Astrocyte (in vitro differentiated cells and primary cell): ENCODE results near the gene TTLL7. TPM values are rescaled to one million over a fixed set of nuclear protein-coding genes. Genes with fewer than 3 reads are reported as not detected.

Experiments used
- DNase-seq: peaks from one replicate; pipeline ENCODE4 v3.0.0-alpha.2; 2010; ENCODE audit warnings: low read depth
- FAIRE-seq: peaks from 2 replicates; lab custom pipeline; 2011; peaks lifted over from hg19 to GRCh38; lab: Jason Lieb, UNC
- H2AFZ ChIP-seq: 2 replicates; pipeline ENCODE4 v1.6.0; 2012; ENCODE audit warnings: low read depth, low read length, inconsistent platforms
- H3K27ac ChIP-seq: 2 replicates; pipeline ENCODE4 v1.5.1; 2011; ENCODE audit warnings: low read depth, low read length, inconsistent platforms
- H3K27me3 ChIP-seq: 2 replicates; pipeline ENCODE4 v1.6.0; 2011; ENCODE audit warnings: low read length, inconsistent platforms; ENCODE audit not compliant: insufficient read depth
- H3K36me3 ChIP-seq: 2 replicates; pipeline ENCODE4 v1.5.1; 2011; ENCODE audit warnings: low read length, inconsistent platforms; ENCODE audit not compliant: insufficient read depth
- H3K4me1 ChIP-seq: 2 replicates; pipeline ENCODE4 v1.5.1; 2011; ENCODE audit warnings: low read length, inconsistent platforms; ENCODE audit not compliant: insufficient read depth
- H3K4me2 ChIP-seq: 2 replicates; pipeline ENCODE4 v1.6.0; 2012; ENCODE audit warnings: low read length, inconsistent platforms
- H3K4me3 ChIP-seq: 2 replicates; pipeline ENCODE4 v1.5.1; 2011; ENCODE audit warnings: low read depth, mild to moderate bottlenecking, low read length, inconsistent platforms; ENCODE audit not compliant: insufficient read depth
- H3K79me2 ChIP-seq: 2 replicates; pipeline ENCODE4 v1.6.0; 2012; ENCODE audit warnings: mild to moderate bottlenecking, low read length, inconsistent platforms; ENCODE audit not compliant: insufficient read depth
- H3K9ac ChIP-seq: 2 replicates; pipeline ENCODE4 v1.6.0; 2012; ENCODE audit warnings: mild to moderate bottlenecking, low read length, inconsistent platforms
- H3K9me3 ChIP-seq: 2 replicates; pipeline ENCODE4 v1.5.1; 2012; ENCODE audit warnings: low read depth, mild to moderate bottlenecking, low read length, inconsistent platforms; ENCODE audit not compliant: insufficient read depth
- H4K20me1 ChIP-seq: 2 replicates; pipeline ENCODE4 v1.6.0; 2012; ENCODE audit warnings: low read length, inconsistent platforms; ENCODE audit not compliant: insufficient read depth
- H3K27ac Mint-ChIP-seq: one replicate; pipeline ENCODE4 v1.8.0; 2021; ENCODE audit warnings: mild to moderate bottlenecking, mixed read lengths; ENCODE audit not compliant: unreplicated experiment
- H3K27me3 Mint-ChIP-seq: one replicate; pipeline ENCODE4 v1.8.0; 2021; ENCODE audit warnings: low read depth, mixed read lengths; ENCODE audit not compliant: unreplicated experiment
- H3K36me3 Mint-ChIP-seq: one replicate; pipeline ENCODE4 v1.8.0; 2021; ENCODE audit warnings: low read depth, mixed read lengths; ENCODE audit not compliant: unreplicated experiment
- H3K4me1 Mint-ChIP-seq: one replicate; pipeline ENCODE4 v1.8.0; 2021; ENCODE audit warnings: low read depth, mixed read lengths; ENCODE audit not compliant: unreplicated experiment
- H3K4me3 Mint-ChIP-seq: one replicate; pipeline ENCODE4 v1.8.0; 2021; ENCODE audit warnings: mild to moderate bottlenecking, moderate library complexity, mixed read lengths; ENCODE audit not compliant: unreplicated experiment
- H3K9me3 Mint-ChIP-seq: one replicate; pipeline ENCODE4 v1.8.0; 2021; ENCODE audit warnings: mild to moderate bottlenecking, mixed read lengths; ENCODE audit not compliant: unreplicated experiment
- CTCF ChIP-seq: IDR thresholded peaks from 2 replicates; pipeline ENCODE4 v1.5.1; 2011; ENCODE audit warnings: low read depth, mild to moderate bottlenecking, inconsistent platforms, low read length, moderate library complexity; ENCODE audit not compliant: insufficient read depth
- EZH2 ChIP-seq: IDR thresholded peaks from 2 replicates; pipeline ENCODE4 v1.6.1; 2012; ENCODE audit warnings: mild to moderate bottlenecking, low read length, inconsistent platforms; ENCODE audit not compliant: insufficient read depth
- total RNA-seq: library from RNA; stranded (reverse); gene quantifications from 2 replicates; pipeline ENCODE4 v1.2.1, GENCODE V29; 2021

TTLL7 gene
- total RNA-seq, 1 donor from 2014 or later = 28.5 TPM

GRCh38 chr1:83857103-83857502 is 141.8 kb downstream of the TTLL7 start:
- Histone ChIP-seq H3K27ac (no peak overlapping the region), H2AFZ (no peak overlapping the region), H3K79me2 (no peaks in the 10 kb centered on the region), H3K4me1 (no peaks in the 10 kb centered on the region), H3K4me2 (no peak overlapping the region), H3K4me3 (no peak overlapping the region), H3K36me3 (no peaks in the 10 kb centered on the region), H3K9me3 (no peaks in the 10 kb centered on the region), H3K9ac (no peak overlapping the region), H3K27me3 (no peaks in the 10 kb centered on the region), H4K20me1 (no peaks in the 10 kb centered on the region)
- DNase-seq (peak; percentile 11), FAIRE-seq (peak; percentile 20)
- Mint-ChIP-seq H3K27ac (peak overlapping the region; percentile 8), H3K9me3 (no peaks in the 10 kb centered on the region), H3K36me3 (no peaks in the 10 kb centered on the region), H3K27me3 (peaks cover 2% of the 10 kb centered on the region), H3K4me3 (no peak overlapping the region), H3K4me1 (no peaks in the 10 kb centered on the region)
- TF ChIP-seq EZH2 (no peak), CTCF (no peak)

- TF ChIP-seq CTCF (no peak), EZH2 (no peak)
- Histone ChIP-seq H3K27me3 (no peaks in the 10 kb centered on the region), H3K4me1 (no peaks in the 10 kb centered on the region), H3K9ac (no peak overlapping the region), H3K79me2 (no peaks in the 10 kb centered on the region), H3K9me3 (no peaks in the 10 kb centered on the region), H3K4me2 (no peak overlapping the region), H4K20me1 (no peaks in the 10 kb centered on the region), H2AFZ (no peak overlapping the region), H3K27ac (no peak overlapping the region), H3K36me3 (no peaks in the 10 kb centered on the region), H3K4me3 (no peak overlapping the region)
- no peaks in the 10 kb centered on the region for H3K4me1 Mint-ChIP-seq
- H3K27ac Mint-ChIP-seq = no peak overlapping the region
- no peaks in the 10 kb centered on the region for H3K36me3 Mint-ChIP-seq
- H3K9me3 Mint-ChIP-seq = no peaks in the 10 kb centered on the region
- DNase-seq = no peak
- peaks cover 2% of the 10 kb centered on the region for H3K27me3 Mint-ChIP-seq
- FAIRE-seq = no peak
- no peak overlapping the region for H3K4me3 Mint-ChIP-seq
Measured at GRCh38 chr1:83856381-83856780, 142.6 kb downstream of the TTLL7 start.

GRCh38 chr1:83854456-83854855 is 144.5 kb downstream of the TTLL7 start:
- H3K4me2 ChIP-seq = no peak overlapping the region
- TF ChIP-seq EZH2 (no peak), CTCF (no peak)
- Mint-ChIP-seq H3K9me3 (no peaks in the 10 kb centered on the region), H3K27ac (no peak overlapping the region), H3K4me3 (no peak overlapping the region), H3K27me3 (no peaks in the 10 kb centered on the region), H3K36me3 (no peaks in the 10 kb centered on the region), H3K4me1 (peaks cover 6% of the 10 kb centered on the region)
- H2AFZ ChIP-seq = no peak overlapping the region
- H3K9ac ChIP-seq = no peak overlapping the region
- no peaks in the 10 kb centered on the region for H3K79me2 ChIP-seq
- H3K9me3 ChIP-seq = no peaks in the 10 kb centered on the region
- no peak for FAIRE-seq
- no peak overlapping the region for H3K27ac ChIP-seq
- no peak overlapping the region for H3K4me3 ChIP-seq
- no peaks in the 10 kb centered on the region for H3K27me3 ChIP-seq
- no peaks in the 10 kb centered on the region for H3K4me1 ChIP-seq
- no peaks in the 10 kb centered on the region for H4K20me1 ChIP-seq
- no peaks in the 10 kb centered on the region for H3K36me3 ChIP-seq
- no peak for DNase-seq
